NCI-H146 treated with DMSO at 0.1 percent for 48 hours (cell line): ENCODE measurements around the gene TXNDC15.
"Not testable (repeated sequence)": the region's sequence is repeated elsewhere in the genome, so short reads cannot be mapped to it uniquely, and the experiment has no call there.

Source experiments
- DNase-seq: peaks from one replicate; lab custom pipeline; 2025; ENCODE audit not compliant: unreplicated experiment; lab: John Stamatoyannopoulos, UW

The TXNDC15 gene

GRCh38 chr5:134873987-134874830 lies at the start of gene TXNDC15:
TSS of gene TXNDC15 (plus strand) at chr5:134874371. CDS start at chr5:134874428, 57 bp downstream.
- DNase-seq = peak; percentile 62

- DNase-seq = no peak
Measured at GRCh38 chr5:134824681-134825080, 49.5 kb upstream of the TXNDC15 start.

GRCh38 chr5:134825212-134825611 lies 49.0 kb upstream of the TXNDC15 start:
- no peak for DNase-seq

GRCh38 chr5:134833340-134834032 lies 40.7 kb upstream of the TXNDC15 start:
- no peak for DNase-seq

GRCh38 chr5:134835623-134836022 lies 38.5 kb upstream of the TXNDC15 start:
- no peak for DNase-seq

GRCh38 chr5:134837530-134838181 lies 36.5 kb upstream of the TXNDC15 start:
- DNase-seq = no peak

GRCh38 chr5:134838361-134838760 lies 35.8 kb upstream of the TXNDC15 start:
- not testable (repeated sequence) for DNase-seq

GRCh38 chr5:134840811-134841210 lies 33.4 kb upstream of the TXNDC15 start:
- no peak for DNase-seq

GRCh38 chr5:134844252-134844651 lies 29.9 kb upstream of the TXNDC15 start:
- no peak for DNase-seq

- no peak for DNase-seq
Measured at GRCh38 chr5:134845335-134845851, 28.8 kb upstream of the TXNDC15 start.

GRCh38 chr5:134845852-134846640 lies 28.1 kb upstream of the TXNDC15 start, which contains the start of gene C5orf24:
TSS of gene C5orf24 (plus strand) at chr5:134845968. CDS start at chr5:134854901, 8,933 bp downstream.
- DNase-seq = peak; percentile 68

GRCh38 chr5:134846641-134846960 lies 27.6 kb upstream of the TXNDC15 start:
- DNase-seq = no peak

- not testable (repeated sequence) for DNase-seq
Measured at GRCh38 chr5:134849434-134849933, 24.7 kb upstream of the TXNDC15 start.

GRCh38 chr5:134851307-134851923 lies 22.8 kb upstream of the TXNDC15 start:
- DNase-seq = no peak

- DNase-seq = not testable (repeated sequence)
Measured at GRCh38 chr5:134856465-134856864, 17.7 kb upstream of the TXNDC15 start.

- no peak for DNase-seq
Measured at GRCh38 chr5:134857401-134857800, 16.8 kb upstream of the TXNDC15 start.

- DNase-seq = no peak
Measured at GRCh38 chr5:134864707-134865106, 9.5 kb upstream of the TXNDC15 start.

- DNase-seq = no peak
Measured at GRCh38 chr5:134873494-134873893, 677 bp upstream of the TXNDC15 start.

- no peak for DNase-seq
Measured at GRCh38 chr5:134874831-134875655, 872 bp downstream of the TXNDC15 start.
